Natural killer cell (primary cell): ENCODE measurements around the gene DICER1. TPM values are rescaled to one million over a fixed set of nuclear protein-coding genes. Genes with fewer than 3 reads are reported as not detected.

Experiments used
- ATAC-seq, 3 donors: fragments of 150-1000 bp in 2 of 3; fragments of 200-7000 bp in 1 of 3; cut with Tn5 transposase; 1 replicate in 1 of 3; 2 replicates in 2 of 3; pipeline ENCODE4 v1.10.0; 2021; ENCODE audit warnings: mild to moderate bottlenecking in 2 of 3, moderate library complexity in 2 of 3
- DNase-seq, 2 donors: peaks; one replicate each; pipeline versions ENCODE4 v3.0.0 to v3.0.0-alpha.2; 2013 to 2021; ENCODE audit warnings: mixed read lengths in 1 of 2
- H3K27ac ChIP-seq: one replicate; pipeline ENCODE4 v1.5.1; 2013; ENCODE audit warnings: mild to moderate bottlenecking, low read length
- H3K27me3 ChIP-seq: one replicate; pipeline ENCODE4 v1.6.1; 2013; ENCODE audit warnings: low read length; ENCODE audit not compliant: control insufficient read depth, insufficient read depth
- H3K36me3 ChIP-seq: one replicate; pipeline ENCODE4 v1.6.1; 2013; ENCODE audit warnings: low read length; ENCODE audit not compliant: control insufficient read depth, insufficient read depth
- H3K4me1 ChIP-seq: one replicate; pipeline ENCODE4 v1.6.1; 2013; ENCODE audit warnings: low read length; ENCODE audit not compliant: control insufficient read depth, insufficient read depth
- H3K4me3 ChIP-seq: one replicate; pipeline ENCODE4 v1.5.1; 2013; ENCODE audit warnings: low read length
- H3K9me3 ChIP-seq: one replicate; pipeline ENCODE4 v1.6.1; 2013; ENCODE audit warnings: low read length; ENCODE audit not compliant: control insufficient read depth, insufficient read depth
- H3K27ac Mint-ChIP-seq, 2 donors: one replicate each; pipeline ENCODE4 v1.8.0; 2022; ENCODE audit warnings: mild to moderate bottlenecking in 2 of 2, mixed read lengths in 2 of 2, moderate library complexity in 1 of 2
- H3K27me3 Mint-ChIP-seq, 2 donors: one replicate each; pipeline ENCODE4 v1.8.0; 2022; ENCODE audit warnings: low read depth in 2 of 2, mixed read lengths in 2 of 2
- H3K36me3 Mint-ChIP-seq: one replicate; pipeline ENCODE4 v1.8.0; 2022; ENCODE audit warnings: mixed read lengths
- H3K4me1 Mint-ChIP-seq, 2 donors: one replicate each; pipeline ENCODE4 v1.8.0; 2022; ENCODE audit warnings: mixed read lengths in 2 of 2
- H3K4me3 Mint-ChIP-seq: one replicate; pipeline ENCODE4 v1.8.0; 2022; ENCODE audit warnings: mild to moderate bottlenecking, moderate library complexity, mixed read lengths
- H3K9me3 Mint-ChIP-seq, 2 donors: one replicate each; pipeline ENCODE4 v1.8.0; 2022; ENCODE audit warnings: mixed read lengths in 2 of 2
- CTCF ChIP-seq: fragments of 200-600 bp; IDR thresholded peaks from one replicate; pipeline ENCODE4 v1.8.0; 2022; ENCODE audit warnings: antibody characterized with exemption
- WGBS: methylation state at CpG from one replicate; pipeline ENCODE4 v1.1.7; 2013; ENCODE audit warnings: missing lambda C conversion rate; ENCODE audit not compliant: insufficient coverage; 5-methylcytosine and 5-hydroxymethylcytosine counted together
- intact Hi-C: fragments of 100-400 bp; cut with micrococcal nuclease; formaldehyde crosslinking; loops from one replicate; pipeline ENCODE4 v1.14.2; 2022
- total RNA-seq, 4 donors: library from RNA; stranded (reverse); fragments of 120-200 nt in 1 of 4; gene quantifications; one replicate each; pipeline versions ENCODE4 v1.2.3 to v1.2.4, GENCODE V29; 2013 to 2022

The DICER1 gene
- total RNA-seq, 3 donors from 2014 or later (not counting 1 experiment from before 2014, with no cell fraction given) = 47.7 to 59.3 (median 52.9) TPM

DNA sequence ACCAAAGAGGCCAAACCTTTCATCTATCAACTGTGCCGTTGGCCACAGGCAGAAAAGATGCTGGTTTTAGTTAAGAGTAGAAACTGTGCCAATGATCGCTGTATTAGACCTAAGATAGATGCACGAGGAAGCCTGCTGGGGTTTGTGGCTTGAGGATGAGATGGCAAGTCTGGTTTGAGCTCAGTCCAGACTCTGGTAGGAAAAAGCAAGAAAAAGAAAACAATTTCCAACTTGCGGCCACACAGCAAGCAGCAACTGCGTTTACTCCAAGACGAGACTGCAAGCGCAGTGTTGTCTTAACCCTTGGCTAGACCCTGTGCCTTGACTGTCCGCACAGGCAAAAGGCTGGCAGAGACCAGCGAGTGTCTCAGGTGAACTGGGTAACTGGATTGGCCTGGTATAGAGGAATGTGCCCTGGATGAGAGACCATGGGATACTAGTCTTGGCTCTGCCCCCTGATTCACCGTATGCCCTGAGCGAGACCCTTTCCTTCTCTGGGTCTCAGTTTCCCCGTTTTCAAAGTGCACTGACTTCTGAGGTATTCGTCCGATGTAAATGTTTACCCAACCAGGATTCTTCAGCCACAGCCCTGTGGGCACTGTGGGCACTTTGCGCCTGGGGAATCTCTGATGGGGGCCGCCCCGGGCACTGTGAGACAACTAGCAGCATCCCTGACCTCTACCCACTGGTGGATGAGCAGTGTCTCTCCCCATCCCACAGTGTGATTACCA lies 113.4 kb downstream of the DICER1 start:
- Mint-ChIP-seq H3K4me3 (no peak overlapping the region), H3K36me3 (no peaks in the 10 kb centered on the region), H3K9me3 (no peaks in the 10 kb centered on the region), H3K27me3 (peaks cover 13 to 34% of the 10 kb centered on the region in 2 donors), H3K4me1 (no peaks in the 10 kb centered on the region), H3K27ac (no peak overlapping the region)
- Histone ChIP-seq H3K36me3 (no peaks in the 10 kb centered on the region), H3K4me1 (no peaks in the 10 kb centered on the region), H3K27me3 (no peaks in the 10 kb centered on the region), H3K27ac (no peak overlapping the region), H3K4me3 (no peak overlapping the region), H3K9me3 (no peaks in the 10 kb centered on the region)
- TF ChIP-seq CTCF = no peak
- DNase-seq (no peak), ATAC-seq (no peak)
- WGBS = 55% methylated on average over 17 of the region's 17 CpGs
- intact Hi-C loops = no loop called here

GRCh38 chr14:95043314-95043713 lies 114.0 kb downstream of the DICER1 start:
- Mint-ChIP-seq H3K27me3 (peaks cover 13 to 31% of the 10 kb centered on the region in 2 donors), H3K9me3 (no peaks in the 10 kb centered on the region), H3K27ac (no peak overlapping the region), H3K36me3 (no peaks in the 10 kb centered on the region), H3K4me1 (no peaks in the 10 kb centered on the region), H3K4me3 (no peak overlapping the region)
- Histone ChIP-seq H3K36me3 (no peaks in the 10 kb centered on the region), H3K4me3 (no peak overlapping the region), H3K9me3 (no peaks in the 10 kb centered on the region), H3K27ac (no peak overlapping the region), H3K27me3 (no peaks in the 10 kb centered on the region), H3K4me1 (no peaks in the 10 kb centered on the region)
- DNase-seq = no peak
- TF ChIP-seq CTCF = no peak
- WGBS = 65% methylated on average over 6 of the region's 6 CpGs
- intact Hi-C loops = no loop called here
- ATAC-seq = no peak

GRCh38 chr14:95041477-95042020 lies 115.8 kb downstream of the DICER1 start:
- H3K27me3 Mint-ChIP-seq = peaks cover 13 to 31% of the 10 kb centered on the region in 2 donors
- Histone ChIP-seq H3K4me1 (no peaks in the 10 kb centered on the region), H3K27me3 (no peaks in the 10 kb centered on the region), H3K27ac (no peak overlapping the region), H3K36me3 (no peaks in the 10 kb centered on the region), H3K4me3 (no peak overlapping the region), H3K9me3 (no peaks in the 10 kb centered on the region)
- H3K9me3 Mint-ChIP-seq = no peaks in the 10 kb centered on the region
- H3K36me3 Mint-ChIP-seq = no peaks in the 10 kb centered on the region
- TF ChIP-seq CTCF = no peak
- intact Hi-C loops = no loop called here
- ATAC-seq (no peak), DNase-seq (no peak)
- no peak overlapping the region for H3K4me3 Mint-ChIP-seq
- 79% methylated on average over 5 of the region's 5 CpGs for WGBS
- H3K27ac Mint-ChIP-seq = no peak overlapping the region
- no peaks in the 10 kb centered on the region for H3K4me1 Mint-ChIP-seq
